HG03439 (cell line): ENCODE measurements around the gene RPAP3.
"Not testable (repeated sequence)": the region's sequence is repeated elsewhere in the genome, so short reads cannot be mapped to it uniquely, and the experiment has no call there.

ENCODE experiments used
- ATAC-seq: cut with Tn5 transposase; IDR thresholded peaks from one replicate; pipeline ENCODE4 v1.9.1; 2021; ENCODE audit warnings: mild to moderate bottlenecking, moderate library complexity; ENCODE audit not compliant: unreplicated experiment

Gene RPAP3

GRCh38 chr12:47687636-47688035, 18.2 kb downstream of the RPAP3 start:
- ATAC-seq, result no peak

GRCh38 chr12:47686645-47687240, 19.1 kb downstream of the RPAP3 start:
- ATAC-seq, result no peak

GRCh38 chr12:47679785-47680184, 26.0 kb downstream of the RPAP3 start:
- ATAC-seq, result no peak

- no peak for ATAC-seq
Measured at GRCh38 chr12:47672068-47672467, 33.8 kb downstream of the RPAP3 start.

GRCh38 chr12:47667935-47668334, 37.9 kb downstream of the RPAP3 start:
- not testable (repeated sequence) for ATAC-seq

GRCh38 chr12:47652521-47653234, 53.2 kb downstream of the RPAP3 start:
- no peak for ATAC-seq

- peak; percentile 64 for ATAC-seq
Measured at GRCh38 chr12:47651368-47652254, 54.2 kb downstream of the RPAP3 start.

- ATAC-seq, result peak; percentile 67
Measured at GRCh38 chr12:47650469-47650868, 55.4 kb downstream of the RPAP3 start.

GRCh38 chr12:47649381-47649780, 56.4 kb downstream of the RPAP3 start:
- ATAC-seq, result no peak

GRCh38 chr12:47648056-47648579, 57.7 kb downstream of the RPAP3 start:
- ATAC-seq, result no peak

GRCh38 chr12:47642310-47642709, 63.5 kb downstream of the RPAP3 start:
- ATAC-seq, result not testable (repeated sequence)

- ATAC-seq, result no peak
Measured at GRCh38 chr12:47636908-47637780, 68.7 kb downstream of the RPAP3 start.

- ATAC-seq, result not testable (repeated sequence)
Measured at GRCh38 chr12:47635770-47636169, 70.1 kb downstream of the RPAP3 start.

- ATAC-seq, result no peak
Measured at GRCh38 chr12:47634127-47634526, 71.7 kb downstream of the RPAP3 start.

- ATAC-seq, result no peak
Measured at GRCh38 chr12:47621960-47622359, 83.9 kb downstream of the RPAP3 start.

- no peak for ATAC-seq
Measured at GRCh38 chr12:47617476-47617875, 88.4 kb downstream of the RPAP3 start.

GRCh38 chr12:47616440-47616839, 89.4 kb downstream of the RPAP3 start:
- no peak for ATAC-seq

- no peak for ATAC-seq
Measured at GRCh38 chr12:47615711-47616110, 90.1 kb downstream of the RPAP3 start.

GRCh38 chr12:47614521-47614920, 91.3 kb downstream of the RPAP3 start:
- ATAC-seq, result no peak

- no peak for ATAC-seq
Measured at GRCh38 chr12:47612953-47613352, 92.9 kb downstream of the RPAP3 start.
